IMR-90 (cell line): ENCODE results near the gene PNCK. TPM values are rescaled to one million over a fixed set of nuclear protein-coding genes. Genes with fewer than 3 reads are reported as not detected.

ENCODE experiments used
- ATAC-seq: fragments of 200-7000 bp; cut with Tn5 transposase; 2 replicates; pipeline ENCODE4 v1.9.1; 2020; ENCODE audit warnings: low read depth, mild to moderate bottlenecking, moderate library complexity
- Bru-seq: library from RNA; stranded (reverse); fragments of 400-500 nt; gene quantifications from one replicate; lab custom pipeline; 2021; lab: Mats Ljungman, UMichigan
- BruChase-seq, 2 experiments: library from RNA; stranded (reverse); fragments of 400-500 nt; gene quantifications; one replicate each; lab custom pipeline; 2021; lab: Mats Ljungman, UMichigan
- BruUV-seq: library from RNA; stranded (reverse); fragments of 400-500 nt; replicated peaks from 2 replicates; lab custom pipeline; 2021; lab: Mats Ljungman, UMichigan
- CTCF ChIA-PET: fragments of 300-600 bp; formaldehyde crosslinking; extraction: SDS; loops from one replicate; lab custom pipeline; 2021; ENCODE audit warnings: antibody characterized with exemption; lab: Yijun Ruan, JAX
- POLR2A ChIA-PET: fragments of 300-600 bp; sonication (Branson Sonifier 250); formaldehyde crosslinking; loops from one replicate; lab custom pipeline; 2022; ENCODE audit warnings: antibody characterized with exemption; ENCODE audit not compliant: unreplicated experiment; lab: Charles Lee
- DNase-seq: peaks from one replicate; pipeline ENCODE4 v3.0.0; 2013
- H2AFZ ChIP-seq: replicated peaks from 2 replicates; pipeline ENCODE3; 2013; ENCODE audit warnings: low read length, mild to moderate bottlenecking; ENCODE audit not compliant: poor library complexity
- H2AK5ac ChIP-seq: 2 replicates; pipeline ENCODE4 v1.6.1; 2013; ENCODE audit warnings: low read depth, low read length, inconsistent platforms
- H2AK9ac ChIP-seq: replicated peaks from 2 replicates; pipeline ENCODE3; 2013; ENCODE audit warnings: mild to moderate bottlenecking, low read depth, low read length, moderate library complexity; ENCODE audit not compliant: poor library complexity
- H2BK120ac ChIP-seq: 2 replicates; pipeline ENCODE4 v1.6.1; 2013; ENCODE audit warnings: low read depth, low read length, inconsistent platforms
- H2BK15ac ChIP-seq: 3 replicates; pipeline ENCODE4 v1.6.1; 2013; ENCODE audit warnings: low read depth, low read length, inconsistent platforms
- H2BK20ac ChIP-seq: 2 replicates; pipeline ENCODE4 v1.6.1; 2013; ENCODE audit warnings: low read depth, mild to moderate bottlenecking, inconsistent platforms, low read length, moderate library complexity
- H2BK5ac ChIP-seq: 2 replicates; pipeline ENCODE4 v1.6.1; 2013; ENCODE audit warnings: mild to moderate bottlenecking, low read depth, low read length, inconsistent platforms; ENCODE audit not compliant: poor library complexity, severe bottlenecking
- H3K14ac ChIP-seq: replicated peaks from 2 replicates; pipeline ENCODE4 v1.6.1; 2013; ENCODE audit warnings: low read depth, low read length, inconsistent platforms
- H3K18ac ChIP-seq: 2 replicates; pipeline ENCODE4 v1.6.1; 2013; ENCODE audit warnings: low read depth, low read length, control low read depth
- H3K23ac ChIP-seq: 2 replicates; pipeline ENCODE4 v1.6.1; 2013; ENCODE audit warnings: low read depth, low read length, inconsistent platforms
- H3K27ac ChIP-seq: 2 replicates; pipeline ENCODE4 v1.5.1; 2013; ENCODE audit warnings: mild to moderate bottlenecking, control low read depth, low read length; ENCODE audit not compliant: insufficient read depth
- H3K27me3 ChIP-seq: 2 replicates; pipeline ENCODE4 v1.6.1; 2013; ENCODE audit warnings: low read length; ENCODE audit not compliant: control insufficient read depth, insufficient read depth
- H3K36me3 ChIP-seq: 2 replicates; pipeline ENCODE4 v1.6.1; 2013; ENCODE audit warnings: low read length, mixed read lengths; ENCODE audit not compliant: control insufficient read depth, insufficient read depth
- H3K4ac ChIP-seq: 2 replicates; pipeline ENCODE4 v1.6.1; 2013; ENCODE audit warnings: low read depth, low read length, inconsistent platforms
- H3K4me1 ChIP-seq: 2 replicates; pipeline ENCODE4 v1.6.1; 2013; ENCODE audit warnings: low read length, mixed read lengths; ENCODE audit not compliant: control insufficient read depth, insufficient read depth
- H3K4me2 ChIP-seq: 2 replicates; pipeline ENCODE4 v1.6.1; 2013; ENCODE audit warnings: low read depth, mild to moderate bottlenecking, control low read depth, low read length, moderate library complexity
- H3K4me3 ChIP-seq: 2 replicates; pipeline ENCODE4 v1.5.1; 2013; ENCODE audit warnings: low read depth, mild to moderate bottlenecking, control low read depth, low read length, moderate library complexity; ENCODE audit not compliant: insufficient read depth
- H3K56ac ChIP-seq: 2 replicates; pipeline ENCODE4 v1.6.1; 2013; ENCODE audit warnings: low read length, inconsistent platforms; ENCODE audit not compliant: insufficient read depth; ENCODE audit errors: extremely low read depth
- H3K79me1 ChIP-seq, 2 experiments: 2 replicates each; pipeline ENCODE4 v1.6.1; 2013; ENCODE audit warnings: low read length in 2 of 2, inconsistent platforms in 1 of 2, low read depth in 1 of 2
- H3K9ac ChIP-seq: 2 replicates; pipeline ENCODE4 v1.6.1; 2013; ENCODE audit warnings: low read depth, low read length, control low read depth
- H3K9me1 ChIP-seq: 2 replicates; pipeline ENCODE4 v1.6.1; 2013; ENCODE audit warnings: low read length, inconsistent platforms; ENCODE audit not compliant: insufficient read depth
- H3K9me3 ChIP-seq: 2 replicates; pipeline ENCODE4 v1.6.1; 2013; ENCODE audit warnings: low read length; ENCODE audit not compliant: control insufficient read depth, insufficient read depth
- H4K20me1 ChIP-seq: 2 replicates; pipeline ENCODE4 v1.6.1; 2013; ENCODE audit warnings: low read length, inconsistent platforms; ENCODE audit not compliant: insufficient read depth
- H4K5ac ChIP-seq: 2 replicates; pipeline ENCODE4 v1.6.1; 2013; ENCODE audit warnings: mild to moderate bottlenecking, low read depth, low read length, control low read depth
- H4K8ac ChIP-seq, 2 experiments: 2 replicates each; pipeline ENCODE4 v1.6.1; 2013; ENCODE audit warnings: low read depth in 2 of 2, low read length in 2 of 2, control low read depth in 1 of 2, inconsistent platforms in 1 of 2
- H4K91ac ChIP-seq: 2 replicates; pipeline ENCODE4 v1.6.1; 2013; ENCODE audit warnings: low read depth, low read length, inconsistent platforms; ENCODE audit not compliant: insufficient read depth
- BHLHE40 ChIP-seq: fragments of 150-350 bp; IDR thresholded peaks from 2 replicates; pipeline ENCODE4 v1.6.1; 2016; ENCODE audit warnings: mild to moderate bottlenecking, low read depth, low read length
- CHD1 ChIP-seq: IDR thresholded peaks from 2 replicates; pipeline ENCODE4 v1.6.1; 2012; ENCODE audit warnings: low read depth, low read length, improper control_type of control experiment
- CTCF ChIP-seq: conservative IDR thresholded peaks from 2 replicates; pipeline ENCODE4 v1.5.1; 2012; ENCODE audit warnings: mild to moderate bottlenecking, low read depth, low read length, improper control_type of control experiment
- ELK1 ChIP-seq: fragments of 150-350 bp; IDR thresholded peaks from 2 replicates; pipeline ENCODE4 v1.6.1; 2016; ENCODE audit warnings: low read depth, mild to moderate bottlenecking, low read length, moderate library complexity, borderline replicate concordance
- FOS ChIP-seq: fragments of 150-350 bp; IDR thresholded peaks from 2 replicates; pipeline ENCODE4 v1.6.1; 2016; ENCODE audit warnings: low read depth, low read length
- MAFK ChIP-seq: IDR thresholded peaks from 2 replicates; pipeline ENCODE4 v1.6.1; 2012; ENCODE audit warnings: low read depth, low read length, improper control_type of control experiment
- MAZ ChIP-seq: IDR thresholded peaks from 2 replicates; pipeline ENCODE4 v1.6.1; 2012; ENCODE audit warnings: low read depth, mild to moderate bottlenecking, low read length, improper control_type of control experiment, moderate library complexity, borderline replicate concordance
- MXI1 ChIP-seq: IDR thresholded peaks from 2 replicates; pipeline ENCODE4 v1.6.1; 2012; ENCODE audit warnings: low read depth, mild to moderate bottlenecking, low read length, moderate library complexity, borderline replicate concordance
- NFE2L2 ChIP-seq: fragments of 150-350 bp; IDR thresholded peaks from 2 replicates; pipeline ENCODE4 v1.6.1; 2016; ENCODE audit warnings: low read depth, mild to moderate bottlenecking, low read length
- POLR2A ChIP-seq: IDR thresholded peaks from 2 replicates; pipeline ENCODE4 v1.6.1; 2012; ENCODE audit warnings: mild to moderate bottlenecking, low read depth, low read length
- RAD21 ChIP-seq: IDR thresholded peaks from 2 replicates; pipeline ENCODE4 v1.6.1; 2012; ENCODE audit warnings: low read length, improper control_type of control experiment
- RFX5 ChIP-seq: IDR thresholded peaks from 2 replicates; pipeline ENCODE4 v1.8.0; 2012; ENCODE audit warnings: low read depth, mild to moderate bottlenecking, low read length, moderate library complexity
- USF2 ChIP-seq: fragments of 150-350 bp; IDR thresholded peaks from 2 replicates; pipeline ENCODE4 v1.6.1; 2017; ENCODE audit warnings: mild to moderate bottlenecking, antibody characterized with exemption, low read length, low read depth
- WGBS, 2 experiments: methylation state at CpG; one replicate each; pipeline versions ENCODE4 v1.1.5 to v1.1.7; 2013; ENCODE audit warnings: missing lambda C conversion rate in 2 of 2; ENCODE audit not compliant: insufficient read length in 1 of 2; ENCODE audit errors: extremely low coverage in 2 of 2; 5-methylcytosine and 5-hydroxymethylcytosine counted together
- dilution Hi-C: fragments of 300-500 bp; cut with HindIII; formaldehyde crosslinking; loops from one replicate; pipeline ENCODE4 v1.14.3; 2018; ENCODE audit warnings: low sequenced_read_pairs; ENCODE audit not compliant: unreplicated experiment
- in situ Hi-C: fragments of 300-500 bp; cut with MboI; formaldehyde crosslinking; loops from 3 replicates; pipeline ENCODE4 v1.14.3; 2019; ENCODE audit warnings: low sequenced_read_pairs, inconsistent platforms, mixed read lengths
- intact Hi-C: fragments of 100-400 bp; cut with micrococcal nuclease; formaldehyde crosslinking; loops from 2 replicates; pipeline ENCODE4 v1.10.0; 2022
- long read RNA-seq: library from polyadenylated mRNA; unstranded; transcript quantifications from one replicate; pipeline ENCODE4 v2.0.0, GENCODE V29; 2021; ENCODE audit not compliant: unreplicated experiment
- polyA plus RNA-seq, 3 experiments: library from polyadenylated mRNA; depleted of rRNA; stranded (reverse); fragments of >200 nt; gene quantifications; 2 replicates each; pipeline ENCODE4 v1.2.3, GENCODE V29; 2012; ENCODE audit warnings: low replicate concordance in 1 of 3
- total RNA-seq: library from RNA; depleted of rRNA; stranded (reverse); fragments of >200 nt; gene quantifications from 2 replicates; pipeline ENCODE4 v1.2.3, GENCODE V29; 2012; rRNA removed

PNCK gene
- total RNA-seq (0.18 TPM in 1 of 2 replicates, not detected in the other), polyA plus RNA-seq (2012; rRNA removed) (0.13 and 0.22 TPM in 2 replicates), Bru-seq, nascent RNA (percentile 12 among the genes with signal in this experiment), BruChase-seq, experiment 1, labeled RNA remaining after a 6-hour chase (percentile 19 among the genes with signal in this experiment), BruChase-seq, experiment 2, labeled RNA remaining after a 2-hour chase (percentile 23 among the genes with signal in this experiment)
- polyA plus RNA-seq (2012; cell fraction: cytosol; rRNA removed) = 0.22 TPM in 2 replicates
- 2.2 and 2.5 TPM in 2 replicates for polyA plus RNA-seq (2012; cell fraction: nucleus; rRNA removed; ENCODE audit: low replicate concordance)
- long read RNA-seq, partial matches to known transcripts = 0 of 1 reads
- long read RNA-seq, other reads (novel, unspliced or antisense) = 1 of 1 reads

GRCh38 chrX:153673428-153674218, at the start of gene PNCK:
PNCK (minus strand) TSS chrX:153673813; CDS start chrX:153673076, 737 bp downstream.
- H4K91ac ChIP-seq = no peak within 1 kb of the TSS
- WGBS, 2 experiments = 45% methylated on average over 30 of the region's 98 CpGs; no CpG with 5 or more reads in 1 of the 2 experiments
- no peak within 1 kb of the TSS for H2BK20ac ChIP-seq
- H3K9me1 ChIP-seq = no peaks in the 10 kb centered on the region
- intact Hi-C loops = no loop called here
- H3K56ac ChIP-seq = no peak within 1 kb of the TSS
- H3K18ac ChIP-seq = no peak within 1 kb of the TSS
- H3K79me1 ChIP-seq = no peaks in the 10 kb centered on the region
- peak within 1 kb of the TSS; percentile 26 for H2AK9ac ChIP-seq
- no peaks in the 10 kb centered on the region for H3K36me3 ChIP-seq
- H3K14ac ChIP-seq = no peak within 1 kb of the TSS
- BruUV-seq = no TSS peak
- POLR2A ChIA-PET = no interaction called here
- dilution Hi-C loops = no loop called here
- peaks cover 4% of the 10 kb centered on the region; the same call in 1 of the 2 replicates for H3K9me3 ChIP-seq
- no peak within 1 kb of the TSS for H3K23ac ChIP-seq
- H3K4ac ChIP-seq = no peak within 1 kb of the TSS
- H4K8ac ChIP-seq = no peak within 1 kb of the TSS
- H2BK5ac ChIP-seq = no peak within 1 kb of the TSS
- no peak within 1 kb of the TSS for H2BK15ac ChIP-seq
- no peaks in the 10 kb centered on the region; the same call in 1 of the 2 replicates for H4K20me1 ChIP-seq
- no peak within 1 kb of the TSS for H3K4me3 ChIP-seq
- no peak within 1 kb of the TSS for H3K9ac ChIP-seq
- CTCF ChIA-PET = no interaction called here
- H4K5ac ChIP-seq = no peak within 1 kb of the TSS
- in situ Hi-C loops = loop anchor here (25.0 kb wide), 1 partner anchor 711 kb away; no protein-coding TSS in a partner anchor
- H2AFZ ChIP-seq = peak within 1 kb of the TSS; percentile 62
- ATAC-seq = no peak
- no peak for DNase-seq
- H2BK120ac ChIP-seq = no peak within 1 kb of the TSS
- H3K27me3 ChIP-seq = peaks cover 22% of the 10 kb centered on the region
- H3K27ac ChIP-seq = no peak within 1 kb of the TSS
- no peaks in the 10 kb centered on the region for H3K4me1 ChIP-seq
- no peak within 1 kb of the TSS for H3K4me2 ChIP-seq
- no peak within 1 kb of the TSS for H2AK5ac ChIP-seq
- TF ChIP-seq ELK1 (no peak), USF2 (no peak), CHD1 (no peak), BHLHE40 (no peak), POLR2A (no peak), RFX5 (no peak), RAD21 (no peak), MAFK (no peak), MAZ (no peak), MXI1 (no peak), FOS (no peak), CTCF (no peak), NFE2L2 (no peak)
